NCI-H345 treated with DMSO at 0.1 percent for 48 hours (cell line): Measurements from ENCODE around the gene AXIN1.

ENCODE experiments used
- DNase-seq: peaks from one replicate; lab custom pipeline; 2025; ENCODE audit not compliant: unreplicated experiment; lab: John Stamatoyannopoulos, UW

Gene AXIN1

GRCh38 chr16:307691-308312 is 44.7 kb downstream of the AXIN1 start:
- no peak for DNase-seq

GRCh38 chr16:306911-307370 is 45.6 kb downstream of the AXIN1 start:
- DNase-seq: no peak

GRCh38 chr16:305916-306626 is 46.5 kb downstream of the AXIN1 start:
- DNase-seq: no peak

DNA sequence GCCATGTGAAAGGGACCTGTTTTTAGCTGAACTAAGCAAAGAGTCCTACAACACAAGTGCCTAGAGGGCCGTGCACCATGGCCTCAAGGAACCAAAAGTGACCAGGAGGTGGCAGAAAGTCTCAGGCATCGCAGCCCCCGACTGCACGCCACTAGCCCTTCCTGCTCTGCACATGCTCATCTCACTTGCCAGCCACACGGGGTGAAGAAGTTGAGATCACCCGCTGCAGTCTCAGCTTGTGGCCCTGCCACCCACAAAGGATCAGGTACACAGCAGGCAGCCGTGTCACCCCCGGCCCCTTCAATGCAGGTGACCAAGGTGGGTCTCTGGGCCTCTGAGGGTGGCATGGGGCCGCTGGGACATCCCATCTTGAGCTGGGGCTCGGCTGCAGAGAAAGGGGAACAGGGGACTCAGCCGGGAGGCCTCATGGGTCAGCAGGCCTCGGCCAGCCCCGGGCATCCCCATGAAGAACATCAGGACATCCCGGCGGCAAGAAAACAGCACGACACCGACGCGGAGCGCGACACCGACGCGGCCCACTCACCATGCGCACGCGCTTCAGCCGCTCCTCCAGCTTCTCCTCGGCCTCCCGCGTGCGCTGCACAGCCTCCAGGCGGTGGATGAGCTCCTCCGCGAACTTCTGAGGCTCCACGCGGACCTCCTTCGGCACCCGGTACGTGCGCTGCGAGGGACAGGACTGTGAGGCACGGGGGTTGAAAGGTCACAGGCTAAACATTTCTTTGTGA is 48.6 kb downstream of the AXIN1 start:
- DNase-seq: no peak

DNA sequence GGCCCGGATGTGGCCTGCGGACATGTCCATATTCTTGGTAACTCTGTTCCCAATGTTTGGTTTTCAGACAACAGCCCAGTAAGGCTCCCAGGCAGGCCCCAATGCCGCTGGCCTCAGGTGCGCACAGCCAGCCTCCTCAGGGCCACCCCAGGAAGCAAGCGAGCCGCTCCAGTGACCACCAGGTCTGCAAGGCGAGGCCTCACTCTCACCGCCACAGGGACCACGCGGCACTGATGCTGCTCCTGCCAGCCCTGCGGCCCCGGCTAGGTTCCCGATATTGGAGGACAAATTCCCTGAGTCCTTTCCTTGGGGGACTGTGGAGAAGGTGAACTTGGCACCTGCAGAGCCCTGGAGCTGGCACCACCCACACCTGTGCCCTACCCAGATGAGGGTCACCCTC is 50.6 kb downstream of the AXIN1 start:
- DNase-seq: no peak

DNA sequence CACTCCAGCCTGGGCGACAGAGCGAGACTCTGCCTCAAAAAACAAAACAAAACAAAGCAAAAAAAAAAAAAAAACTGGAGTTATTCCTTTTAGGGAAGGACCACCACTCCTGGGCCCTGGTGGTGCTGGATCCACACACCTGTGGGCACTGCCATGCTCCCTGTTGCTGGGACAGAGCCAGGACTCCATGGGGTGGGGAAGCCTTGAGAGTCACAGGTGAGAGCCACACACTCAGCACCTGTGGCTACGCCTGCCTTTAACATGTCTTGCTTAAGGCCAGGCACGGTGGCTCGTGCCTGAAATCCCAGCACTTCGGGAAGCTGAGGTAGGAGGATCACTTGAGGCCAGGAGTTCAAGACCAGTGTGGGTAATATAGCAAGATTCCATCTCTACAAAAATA is 51.3 kb downstream of the AXIN1 start:
- no peak for DNase-seq

DNA sequence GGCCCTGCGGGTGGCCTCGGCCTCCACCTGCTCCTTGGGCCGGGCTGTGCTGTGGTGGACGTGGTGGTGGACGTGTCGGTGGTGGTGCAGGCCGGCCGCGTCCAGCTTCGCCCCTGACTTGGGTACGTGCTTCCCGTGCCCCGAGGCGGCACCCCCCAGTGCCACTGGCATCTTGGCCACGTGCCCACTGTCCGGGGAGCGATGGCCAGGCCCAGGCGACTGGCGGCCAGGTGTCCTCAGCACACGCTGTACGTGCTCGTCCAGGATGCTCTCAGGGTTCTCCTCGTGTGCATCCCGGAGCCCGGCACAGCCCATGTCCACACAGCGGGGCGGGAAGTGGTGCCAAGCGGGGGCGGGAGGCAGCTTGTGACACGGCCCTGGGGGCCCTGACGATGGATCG is 54.7 kb downstream of the AXIN1 start:
- no peak for DNase-seq

- DNase-seq: no peak
Measured at GRCh38 chr16:296806-297510, 55.6 kb downstream of the AXIN1 start.

DNA sequence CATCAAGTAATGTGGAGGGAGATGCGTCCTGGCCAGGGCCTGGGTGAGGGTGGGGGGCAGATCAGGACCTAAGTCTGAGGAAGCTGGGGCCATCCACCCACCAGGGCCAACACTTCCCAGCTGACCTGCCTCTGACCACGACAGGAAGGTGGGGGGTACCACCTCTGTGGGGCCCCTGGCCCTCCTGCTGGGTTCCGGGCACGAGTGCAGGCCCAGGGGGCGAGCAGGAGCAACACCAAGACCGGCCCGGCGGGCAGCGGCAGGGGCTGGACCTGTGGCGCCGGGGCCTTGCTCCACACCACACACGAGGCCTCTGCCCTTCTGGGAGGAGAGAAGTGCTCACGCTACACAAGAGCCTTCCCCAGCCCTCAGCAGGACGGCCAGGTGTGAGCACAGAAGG is 56.2 kb downstream of the AXIN1 start:
- DNase-seq: no peak

DNA sequence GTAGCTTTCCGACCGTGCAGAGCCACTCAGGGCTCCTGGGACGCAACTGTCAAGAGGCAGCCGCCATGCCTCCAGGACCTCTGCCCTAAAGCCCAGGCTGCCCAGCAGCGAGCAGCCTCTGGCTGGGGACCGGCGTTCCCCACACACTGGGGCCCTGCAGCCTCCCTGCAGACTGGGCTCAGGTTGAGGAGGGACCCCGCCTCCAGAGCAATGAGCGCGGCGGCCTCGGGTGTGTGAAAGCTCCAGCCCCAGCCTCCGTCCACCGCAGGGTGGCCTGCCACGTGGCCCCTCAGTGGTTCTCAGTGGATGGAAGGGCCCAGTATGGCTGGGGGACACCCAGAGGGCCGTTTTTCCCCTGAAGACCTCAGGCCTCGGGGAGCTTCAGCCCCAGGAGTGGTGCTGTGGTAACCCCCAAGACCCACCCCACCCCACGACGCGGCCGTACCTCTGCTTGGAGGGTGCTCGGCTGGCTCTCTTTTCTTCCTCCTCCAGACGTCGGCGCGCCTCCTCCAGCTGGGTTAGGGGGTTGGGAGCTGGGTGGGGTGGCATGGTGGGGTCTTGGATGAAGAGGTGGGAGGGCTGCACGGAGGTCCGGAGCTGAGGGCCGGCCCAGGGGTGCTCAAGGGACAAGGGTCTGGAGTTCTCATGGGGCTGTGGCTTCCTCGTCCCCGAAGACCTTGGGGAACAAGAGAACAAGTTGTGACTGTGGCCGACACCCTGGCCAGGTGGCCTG is 59.3 kb downstream of the AXIN1 start:
- DNase-seq: no peak

DNA sequence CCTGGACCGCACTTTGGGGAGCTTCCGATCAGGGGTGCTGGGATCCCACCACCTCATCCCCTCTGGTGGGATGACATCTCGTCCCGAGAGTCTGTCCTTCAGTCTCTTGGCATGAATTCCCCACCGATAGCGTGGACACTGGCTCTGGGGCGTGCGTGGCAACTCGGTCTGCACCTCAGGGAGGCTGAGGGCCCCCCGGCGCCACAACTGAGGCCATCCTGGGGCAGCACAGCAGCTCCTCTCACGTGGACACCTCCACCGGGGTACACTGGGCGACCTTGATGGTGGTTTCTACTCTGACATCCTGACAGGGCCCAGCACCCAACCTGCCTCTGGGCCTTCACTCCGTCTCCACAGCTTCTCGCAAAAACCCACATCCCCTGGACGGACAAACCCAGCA is 61.0 kb downstream of the AXIN1 start:
- no peak for DNase-seq

GRCh38 chr16:290681-291405 is 61.7 kb downstream of the AXIN1 start:
- DNase-seq: no peak

GRCh38 chr16:290015-290680 is 62.4 kb downstream of the AXIN1 start:
- DNase-seq: no peak

DNA sequence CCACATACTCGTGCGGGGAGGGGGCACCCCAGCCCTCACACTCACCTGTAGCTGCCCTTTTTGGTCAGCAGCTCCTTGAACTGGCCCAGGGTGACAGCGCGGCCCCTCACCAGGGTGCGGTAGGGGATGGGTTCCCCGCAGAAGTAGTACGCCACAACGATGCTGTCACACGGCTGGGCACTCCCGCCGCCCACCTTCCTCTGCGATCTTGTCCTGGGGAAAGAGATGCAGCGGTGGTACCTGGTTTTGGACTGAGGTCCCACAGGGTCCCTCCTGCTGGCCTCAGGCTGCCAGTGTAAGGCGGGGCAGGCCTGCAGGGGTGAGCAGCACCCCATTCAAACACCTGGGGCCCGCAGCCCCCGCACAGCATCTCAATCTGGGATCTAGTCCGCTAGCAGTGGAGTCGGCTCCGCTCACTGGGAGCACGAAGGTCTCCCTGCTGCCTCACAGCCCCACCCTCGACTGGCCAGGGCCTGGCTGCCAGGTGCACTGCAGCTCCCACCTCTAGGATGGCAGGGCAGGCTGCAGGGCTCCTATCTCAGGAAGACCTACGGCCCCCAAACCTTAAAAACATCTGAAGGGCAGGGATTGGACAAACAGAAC is 63.0 kb downstream of the AXIN1 start:
- no peak for DNase-seq

GRCh38 chr16:287981-288920 is 64.3 kb downstream of the AXIN1 start:
- no peak for DNase-seq

DNA sequence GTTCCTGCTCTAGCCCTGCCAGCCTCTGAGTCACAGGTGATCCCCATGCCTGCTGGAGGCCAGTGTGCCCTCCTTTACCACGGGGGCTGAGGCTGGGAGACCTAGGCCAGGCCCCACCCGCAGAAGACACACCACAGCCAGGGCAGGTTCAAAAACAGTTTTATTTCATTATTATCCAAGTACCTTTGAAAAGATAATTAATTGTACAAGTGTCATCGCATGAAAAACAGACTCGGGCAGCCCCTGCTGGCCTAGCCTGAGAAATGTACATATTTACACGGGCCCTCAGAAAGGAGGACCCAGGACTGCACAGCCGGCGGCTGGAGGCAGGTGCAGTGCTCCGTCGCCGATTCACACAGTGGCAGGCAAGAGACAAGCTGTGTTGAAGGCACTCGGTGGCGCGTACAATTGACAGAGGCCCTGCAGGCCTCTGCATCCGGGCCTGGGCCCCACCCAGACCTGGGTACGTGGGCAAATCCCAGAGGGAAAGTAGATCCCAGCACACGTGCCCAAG is 65.2 kb downstream of the AXIN1 start:
- DNase-seq: peak; percentile 65

DNA sequence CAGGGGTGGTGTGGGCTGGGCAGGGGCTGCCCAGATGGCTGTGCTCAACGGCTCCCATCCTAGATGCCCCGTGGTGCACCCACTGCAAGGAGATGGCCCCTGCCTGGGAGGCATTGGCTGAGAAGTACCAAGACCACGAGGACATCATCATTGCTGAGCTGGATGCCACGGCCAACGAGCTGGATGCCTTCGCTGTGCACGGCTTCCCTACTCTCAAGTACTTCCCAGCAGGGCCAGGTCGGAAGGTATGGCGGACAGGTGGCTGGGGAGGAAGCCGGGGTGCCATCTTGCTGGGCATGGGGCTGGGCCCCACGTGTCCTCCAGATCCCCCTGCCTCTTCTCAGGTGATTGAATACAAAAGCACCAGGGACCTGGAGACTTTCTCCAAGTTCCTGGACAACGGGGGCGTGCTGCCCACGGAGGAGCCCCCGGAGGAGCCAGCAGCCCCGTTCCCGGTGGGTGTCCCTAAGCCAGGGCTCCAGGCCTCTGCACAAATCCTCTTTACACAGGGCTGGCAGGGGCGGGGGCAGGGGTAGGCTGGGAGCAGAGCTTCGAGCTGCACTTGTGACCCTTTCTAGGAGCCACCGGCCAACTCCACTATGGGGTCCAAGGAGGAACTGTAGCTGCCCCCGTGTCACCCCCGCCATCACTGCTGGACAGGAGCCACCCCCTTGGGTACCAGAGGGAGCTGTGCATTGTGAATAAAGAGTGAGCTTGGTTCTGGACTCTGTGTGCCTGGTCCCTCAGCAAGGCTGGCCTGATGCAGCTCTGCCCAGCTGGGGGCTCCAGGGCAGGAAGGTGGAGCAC is 65.8 kb downstream of the AXIN1 start:
- no peak for DNase-seq
